ENCODE data around the gene MAP4. TPM values are rescaled to one million over a fixed set of nuclear protein-coding genes. Genes with fewer than 3 reads are reported as not detected.

MAP4 gene
- total RNA-seq, 1 donor from 2014 or later: 166 TPM

DNA sequence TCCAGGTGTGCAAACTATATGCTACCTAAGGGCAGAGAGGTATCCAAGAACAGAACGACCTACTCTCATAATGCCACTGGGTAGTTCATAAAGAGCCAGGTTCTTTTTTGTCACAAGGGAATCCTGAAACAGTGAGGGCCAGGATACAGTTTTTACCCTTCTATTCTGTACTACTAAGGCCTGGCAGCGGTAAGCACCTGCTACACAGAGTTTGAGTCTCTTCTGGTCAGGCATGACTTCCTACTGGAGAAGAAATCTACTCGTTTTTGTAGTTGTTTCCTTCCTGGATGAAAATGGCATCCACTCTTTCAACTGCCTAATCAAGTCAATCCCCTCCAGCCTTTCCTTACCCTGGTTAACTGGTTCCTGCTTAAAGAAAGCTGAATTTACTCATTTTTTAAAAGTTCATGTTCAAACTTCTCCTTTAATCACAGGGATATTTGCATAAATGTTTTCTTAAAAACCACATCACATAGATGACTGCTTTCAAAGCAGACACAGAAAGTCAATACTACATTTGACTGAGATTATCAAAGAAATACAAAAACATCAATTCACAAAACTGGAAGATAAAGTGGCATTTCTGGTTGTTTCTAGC, 40.0 kb downstream of the MAP4 start:
- TF ChIP-seq CTCF (IDR thresholded peaks at IDR 0.05): no peak
- Histone ChIP-seq H3K9me3 (no peaks in the 10 kb centered on the region), H3K27ac (no peak overlapping the region), H3K4me3 (no peak overlapping the region), H3K4me1 (no peaks in the 10 kb centered on the region), H3K36me3 (no peaks in the 10 kb centered on the region), H3K27me3 (ENCODE audit: low read depth) (no peaks in the 10 kb centered on the region)
- DNase-seq (no peak), ATAC-seq (no peak)
- intact Hi-C loops (cut with DNase I): no loop called here

- Histone ChIP-seq H3K27ac (no peak overlapping the region), H3K27me3 (ENCODE audit: low read depth) (no peaks in the 10 kb centered on the region), H3K36me3 (no peaks in the 10 kb centered on the region), H3K4me3 (no peak overlapping the region), H3K9me3 (no peaks in the 10 kb centered on the region), H3K4me1 (no peaks in the 10 kb centered on the region)
- intact Hi-C loops (cut with DNase I): no loop called here
- no peak for TF ChIP-seq CTCF (IDR thresholded peaks at IDR 0.05)
- ATAC-seq (no peak), DNase-seq (no peak)
Observed at GRCh38 chr3:47974974-47975470, 41.2 kb downstream of the MAP4 start.

- no peaks in the 10 kb centered on the region for H3K27me3 ChIP-seq (ENCODE audit: low read depth)
- no peaks in the 10 kb centered on the region for H3K4me1 ChIP-seq
- DNase-seq (no peak), ATAC-seq (no peak)
- no peaks in the 10 kb centered on the region for H3K9me3 ChIP-seq
- H3K36me3 ChIP-seq: no peaks in the 10 kb centered on the region
- no peak overlapping the region for H3K4me3 ChIP-seq
- H3K27ac ChIP-seq: no peak overlapping the region
- intact Hi-C loops (cut with DNase I): no loop called here
- no peak for TF ChIP-seq CTCF (IDR thresholded peaks at IDR 0.05)
Observed at GRCh38 chr3:47971081-47971480, 45.1 kb downstream of the MAP4 start.

- Histone ChIP-seq H3K4me1 (peaks cover 13% of the 10 kb centered on the region), H3K36me3 (no peaks in the 10 kb centered on the region), H3K4me3 (no peak overlapping the region), H3K27me3 (ENCODE audit: low read depth) (no peaks in the 10 kb centered on the region), H3K27ac (no peak overlapping the region), H3K9me3 (no peaks in the 10 kb centered on the region)
- intact Hi-C loops (cut with DNase I): no loop called here
- ATAC-seq: no peak
- no peak for DNase-seq
- no peak for TF ChIP-seq CTCF (IDR thresholded peaks at IDR 0.05)
Observed at GRCh38 chr3:47964740-47965139, 51.5 kb downstream of the MAP4 start.

DNA sequence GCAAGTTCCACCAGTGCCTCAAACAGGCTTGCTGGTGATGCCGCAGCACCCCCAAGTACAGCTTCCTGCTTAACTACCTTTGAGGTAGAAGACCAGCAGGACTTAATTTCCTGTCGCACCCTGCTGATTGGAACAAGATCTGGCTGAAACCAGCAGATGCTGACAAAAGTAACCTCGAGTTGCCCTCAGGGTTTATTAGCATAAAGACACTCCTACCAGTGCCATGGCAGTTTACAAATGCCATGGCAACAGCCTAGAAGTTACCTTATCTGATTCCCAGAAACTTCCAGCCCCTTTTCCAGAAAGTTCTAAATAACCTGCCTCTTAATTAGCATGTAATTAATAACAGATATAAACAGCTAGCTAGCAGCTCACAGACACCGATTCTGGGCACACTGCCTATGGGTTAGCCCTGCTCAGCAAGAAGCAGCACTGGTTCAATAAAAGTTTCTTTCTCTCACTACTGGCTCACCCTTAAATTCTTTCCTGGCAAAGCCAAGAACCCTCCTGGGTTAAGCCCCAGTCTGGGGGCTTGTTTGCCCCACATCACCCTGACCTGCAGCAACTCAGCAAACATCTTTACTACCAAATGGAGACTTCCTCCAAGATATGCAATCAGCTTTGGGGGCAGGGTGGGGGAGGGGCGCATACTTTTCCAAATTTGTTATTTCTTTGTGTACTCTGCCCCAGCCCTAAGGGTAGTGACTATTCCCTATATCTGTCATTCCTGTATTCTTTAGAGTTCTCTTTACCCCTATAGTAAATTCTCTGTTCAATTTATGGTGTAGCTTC, 54.2 kb downstream of the MAP4 start:
- H3K27me3 ChIP-seq (ENCODE audit: low read depth): no peaks in the 10 kb centered on the region
- ATAC-seq (no peak), DNase-seq (no peak)
- H3K4me3 ChIP-seq: no peak overlapping the region
- no peaks in the 10 kb centered on the region for H3K36me3 ChIP-seq
- intact Hi-C loops (cut with DNase I): no loop called here
- no peak overlapping the region for H3K27ac ChIP-seq
- TF ChIP-seq CTCF (IDR thresholded peaks at IDR 0.05): no peak
- H3K4me1 ChIP-seq: peaks cover 13% of the 10 kb centered on the region
- H3K9me3 ChIP-seq: no peaks in the 10 kb centered on the region
